ENCODE measurements around the gene TNS1. TPM values are rescaled to one million over a fixed set of nuclear protein-coding genes. Genes with fewer than 3 reads are reported as not detected.
A peak's percentile ranks its signal among the peaks of the same experiment; 100 is the strongest.

The TNS1 gene
- total RNA-seq, 1 donor from 2014 or later, result 227 TPM

DNA sequence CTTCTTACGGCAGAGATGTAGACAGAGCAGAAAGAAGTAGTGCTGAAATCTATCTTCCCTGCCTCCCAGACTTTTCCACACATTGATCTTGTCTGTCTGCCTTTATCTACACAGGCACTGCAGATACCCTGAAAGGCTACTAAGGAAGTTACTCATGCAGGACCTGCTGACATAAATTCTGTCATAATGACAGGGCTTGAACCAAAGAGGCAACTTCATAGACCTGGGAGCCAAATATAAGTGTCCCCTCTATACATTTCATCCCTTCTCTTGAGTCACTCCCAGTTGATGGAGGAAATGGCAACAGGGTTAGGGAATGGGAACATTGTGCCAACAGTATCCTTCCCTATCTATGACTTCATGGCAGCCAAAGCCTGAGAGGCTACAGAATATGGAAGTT is 157.5 kb downstream of the TNS1 start:
- H3K27me3 Mint-ChIP-seq (ENCODE audit: low read depth), result no peaks in the 10 kb centered on the region
- H3K36me3 Mint-ChIP-seq (ENCODE audit: low read depth), result peaks cover 21% of the 10 kb centered on the region
- no peaks in the 10 kb centered on the region for H3K9me3 Mint-ChIP-seq (ENCODE audit: low read depth)
- peaks cover 17% of the 10 kb centered on the region for H3K4me1 Mint-ChIP-seq (ENCODE audit: low read depth)
- H3K4me3 Mint-ChIP-seq (ENCODE audit: unreplicated experiment), result no peak overlapping the region
- TF ChIP-seq, protein P1, sequence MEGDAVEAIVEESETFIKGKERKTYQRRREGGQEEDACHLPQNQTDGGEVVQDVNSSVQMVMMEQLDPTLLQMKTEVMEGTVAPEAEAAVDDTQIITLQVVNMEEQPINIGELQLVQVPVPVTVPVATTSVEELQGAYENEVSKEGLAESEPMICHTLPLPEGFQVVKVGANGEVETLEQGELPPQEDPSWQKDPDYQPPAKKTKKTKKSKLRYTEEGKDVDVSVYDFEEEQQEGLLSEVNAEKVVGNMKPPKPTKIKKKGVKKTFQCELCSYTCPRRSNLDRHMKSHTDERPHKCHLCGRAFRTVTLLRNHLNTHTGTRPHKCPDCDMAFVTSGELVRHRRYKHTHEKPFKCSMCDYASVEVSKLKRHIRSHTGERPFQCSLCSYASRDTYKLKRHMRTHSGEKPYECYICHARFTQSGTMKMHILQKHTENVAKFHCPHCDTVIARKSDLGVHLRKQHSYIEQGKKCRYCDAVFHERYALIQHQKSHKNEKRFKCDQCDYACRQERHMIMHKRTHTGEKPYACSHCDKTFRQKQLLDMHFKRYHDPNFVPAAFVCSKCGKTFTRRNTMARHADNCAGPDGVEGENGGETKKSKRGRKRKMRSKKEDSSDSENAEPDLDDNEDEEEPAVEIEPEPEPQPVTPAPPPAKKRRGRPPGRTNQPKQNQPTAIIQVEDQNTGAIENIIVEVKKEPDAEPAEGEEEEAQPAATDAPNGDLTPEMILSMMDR (IDR thresholded peaks at IDR 0.05), result no peak
- DNase-seq (ENCODE audit: low spot score), result no peak
- peak overlapping the region; percentile 27 for H3K27ac Mint-ChIP-seq (ENCODE audit: unreplicated experiment)

DNA sequence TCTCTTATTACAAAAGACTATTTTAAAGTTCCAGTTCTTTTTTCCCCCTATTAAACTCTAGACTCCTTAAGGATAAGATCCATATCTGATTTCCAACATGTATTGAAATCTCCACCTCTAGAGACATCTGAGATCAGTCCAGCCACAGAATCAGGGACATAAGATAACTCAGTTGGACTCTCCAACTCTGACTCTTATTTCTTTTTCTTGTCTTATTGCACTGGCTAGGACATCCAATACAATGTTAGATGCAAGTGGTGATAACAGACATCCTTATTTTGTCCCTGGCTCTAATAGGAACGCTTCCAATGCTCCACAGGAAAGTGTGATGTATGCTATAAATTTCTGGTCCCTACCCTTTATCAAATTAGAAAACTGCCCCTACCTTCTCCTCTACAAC is 158.1 kb downstream of the TNS1 start:
- Mint-ChIP-seq H3K27ac (ENCODE audit: unreplicated experiment) (no peak overlapping the region), H3K4me1 (ENCODE audit: low read depth) (peaks cover 11% of the 10 kb centered on the region), H3K36me3 (ENCODE audit: low read depth) (peaks cover 21% of the 10 kb centered on the region), H3K27me3 (ENCODE audit: low read depth) (no peaks in the 10 kb centered on the region), H3K9me3 (ENCODE audit: low read depth) (no peaks in the 10 kb centered on the region), H3K4me3 (ENCODE audit: unreplicated experiment) (no peak overlapping the region)
- TF ChIP-seq, protein P1 (IDR thresholded peaks at IDR 0.05), result no peak
- DNase-seq (ENCODE audit: low spot score), result no peak

DNA sequence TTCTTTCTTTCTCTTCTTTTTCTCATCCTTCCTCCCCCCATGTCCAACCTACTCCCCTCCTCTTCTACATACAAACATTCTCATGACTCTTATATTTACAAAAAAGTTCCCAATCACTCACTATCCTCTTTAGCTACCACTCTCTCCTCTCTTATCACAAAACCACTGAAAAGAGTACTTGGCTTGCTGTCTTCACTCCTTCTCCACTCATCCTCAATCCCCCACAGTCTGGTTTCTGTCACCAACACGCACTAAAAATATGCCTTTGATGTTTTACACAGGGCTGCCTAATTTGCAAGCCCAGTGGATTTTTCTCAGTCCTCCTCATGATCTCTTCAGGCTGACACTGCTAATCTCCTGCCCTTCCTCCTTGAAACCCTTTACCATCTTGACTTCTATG is 159.5 kb downstream of the TNS1 start:
- Mint-ChIP-seq H3K9me3 (ENCODE audit: low read depth) (no peaks in the 10 kb centered on the region), H3K36me3 (ENCODE audit: low read depth) (peaks cover 15% of the 10 kb centered on the region), H3K4me3 (ENCODE audit: unreplicated experiment) (no peak overlapping the region), H3K27ac (ENCODE audit: unreplicated experiment) (no peak overlapping the region), H3K27me3 (ENCODE audit: low read depth) (no peaks in the 10 kb centered on the region), H3K4me1 (ENCODE audit: low read depth) (peaks cover 10% of the 10 kb centered on the region)
- no peak for DNase-seq (ENCODE audit: low spot score)
- TF ChIP-seq, protein P1 (IDR thresholded peaks at IDR 0.05), result no peak

DNA sequence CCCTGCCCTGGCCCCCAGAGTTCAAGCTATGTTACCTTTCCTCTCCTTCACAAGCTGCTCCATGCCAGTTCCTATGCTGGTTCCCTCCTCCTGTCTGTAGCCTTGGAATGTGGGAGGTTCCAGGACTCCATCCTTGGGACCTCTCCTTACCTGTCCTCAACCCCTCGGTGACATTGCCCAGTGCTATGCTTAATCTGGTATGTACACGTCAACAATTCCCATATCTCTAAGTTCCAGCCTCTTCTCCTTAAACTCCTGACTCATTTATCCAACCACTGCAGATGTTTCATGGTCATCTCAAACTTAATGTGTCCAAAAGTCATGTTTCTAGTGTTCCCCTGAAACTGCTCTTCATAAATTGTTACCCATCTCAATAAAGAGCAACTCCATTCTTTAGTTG is 160.8 kb downstream of the TNS1 start:
- Mint-ChIP-seq H3K27me3 (ENCODE audit: low read depth) (no peaks in the 10 kb centered on the region), H3K9me3 (ENCODE audit: low read depth) (no peaks in the 10 kb centered on the region), H3K4me3 (ENCODE audit: unreplicated experiment) (no peak overlapping the region), H3K36me3 (ENCODE audit: low read depth) (peaks cover 11% of the 10 kb centered on the region), H3K4me1 (ENCODE audit: low read depth) (peaks cover 23% of the 10 kb centered on the region), H3K27ac (ENCODE audit: unreplicated experiment) (no peak overlapping the region)
- DNase-seq (ENCODE audit: low spot score), result no peak
- TF ChIP-seq, protein P1 (IDR thresholded peaks at IDR 0.05), result no peak

DNA sequence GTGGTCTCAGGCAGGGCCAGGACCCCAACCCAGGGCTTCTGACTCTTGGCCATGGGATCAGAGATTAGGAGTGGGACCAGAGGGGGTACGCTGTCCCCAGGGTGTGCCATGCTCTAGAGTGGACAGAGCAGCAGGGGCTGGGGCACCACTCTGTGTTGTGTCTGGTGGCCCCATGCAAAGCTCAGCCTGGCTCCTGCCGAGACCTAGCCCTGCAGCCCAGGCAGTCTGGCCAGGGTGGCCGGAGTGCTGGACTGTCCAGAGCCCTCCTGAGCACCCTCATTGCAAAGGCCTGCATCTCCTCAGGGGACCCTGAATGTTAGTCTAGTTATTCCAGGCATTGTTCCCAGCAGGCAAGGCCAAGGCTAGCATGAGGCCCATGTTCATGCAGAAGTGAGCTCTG is 162.3 kb downstream of the TNS1 start:
- Mint-ChIP-seq H3K4me1 (ENCODE audit: low read depth) (peaks cover 36% of the 10 kb centered on the region), H3K36me3 (ENCODE audit: low read depth) (peaks cover 16% of the 10 kb centered on the region), H3K9me3 (ENCODE audit: low read depth) (no peaks in the 10 kb centered on the region), H3K27ac (ENCODE audit: unreplicated experiment) (no peak overlapping the region), H3K4me3 (ENCODE audit: unreplicated experiment) (no peak overlapping the region), H3K27me3 (ENCODE audit: low read depth) (no peaks in the 10 kb centered on the region)
- TF ChIP-seq, protein P1 (IDR thresholded peaks at IDR 0.05), result no peak
- no peak for DNase-seq (ENCODE audit: low spot score)
